GM19372 (cell line): ENCODE data around the gene ASB1.
"Not testable (repeated sequence)": the region's sequence is repeated elsewhere in the genome, so short reads cannot be mapped to it uniquely, and the experiment has no call there.

Experiments used
- ATAC-seq: cut with Tn5 transposase; IDR thresholded peaks from one replicate; pipeline ENCODE4 v1.9.1; 2021; ENCODE audit warnings: mild to moderate bottlenecking, low read depth, moderate library complexity; ENCODE audit not compliant: unreplicated experiment

ASB1 gene

DNA sequence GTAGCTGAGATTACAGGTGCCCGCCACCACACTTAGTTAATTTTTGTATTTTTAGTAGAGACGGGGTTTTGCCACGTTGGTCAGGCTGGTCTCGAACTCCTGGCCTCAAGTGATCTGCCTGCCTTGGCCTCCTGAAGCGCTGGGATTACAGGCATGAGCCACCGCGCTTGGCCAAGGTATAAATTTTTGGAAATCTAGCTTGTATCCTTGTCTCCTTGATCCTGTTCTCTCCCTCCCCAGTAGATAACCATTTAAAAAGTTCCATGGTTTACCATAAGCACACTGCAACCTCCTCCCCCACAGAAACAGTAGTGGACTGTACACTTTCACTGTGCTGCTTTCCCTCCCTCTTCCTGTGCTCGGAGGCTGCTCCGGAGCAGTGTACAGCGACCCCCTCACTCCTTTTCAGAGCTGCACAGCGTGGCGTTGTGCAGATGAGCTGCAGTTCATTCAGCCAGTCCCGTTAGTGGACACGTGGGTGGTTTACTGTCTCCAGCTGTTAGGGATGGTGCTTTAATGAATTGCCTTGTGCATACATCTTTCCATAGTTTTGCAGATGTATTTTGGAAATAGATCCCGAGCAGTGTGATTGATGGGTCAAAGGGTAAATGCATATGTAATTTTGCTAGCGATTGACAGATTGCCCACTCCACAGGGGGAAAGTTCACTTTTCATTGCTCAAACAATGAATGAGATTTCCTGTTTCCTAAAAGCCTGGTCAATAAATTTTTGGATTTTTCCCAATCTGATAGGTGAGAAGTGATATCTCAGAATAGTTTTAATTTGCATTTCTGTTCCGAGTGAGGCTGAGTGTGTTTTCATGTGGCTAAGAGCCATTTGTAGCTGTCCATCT is 14.8 kb downstream of the ASB1 start:
- ATAC-seq: no peak

DNA sequence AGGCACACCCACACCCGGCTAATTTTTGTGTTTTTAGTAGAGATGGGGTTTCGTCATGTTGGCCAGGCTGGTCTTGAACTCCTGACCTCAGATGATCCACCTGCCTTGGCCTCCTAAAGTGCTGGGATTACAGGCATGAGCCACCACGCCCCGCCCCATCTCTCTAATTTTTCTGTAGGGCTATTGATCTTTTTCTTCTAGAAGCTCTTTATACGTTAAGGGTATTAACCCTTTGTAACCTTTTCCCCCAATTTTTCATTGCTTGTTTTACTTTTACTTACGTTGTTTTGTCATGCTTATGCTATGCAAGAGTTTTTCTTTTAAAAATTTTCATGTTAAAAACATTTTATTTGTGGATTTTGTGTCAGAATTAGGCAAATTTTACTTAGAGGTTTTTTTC is 15.5 kb downstream of the ASB1 start:
- ATAC-seq: not testable (repeated sequence)

DNA sequence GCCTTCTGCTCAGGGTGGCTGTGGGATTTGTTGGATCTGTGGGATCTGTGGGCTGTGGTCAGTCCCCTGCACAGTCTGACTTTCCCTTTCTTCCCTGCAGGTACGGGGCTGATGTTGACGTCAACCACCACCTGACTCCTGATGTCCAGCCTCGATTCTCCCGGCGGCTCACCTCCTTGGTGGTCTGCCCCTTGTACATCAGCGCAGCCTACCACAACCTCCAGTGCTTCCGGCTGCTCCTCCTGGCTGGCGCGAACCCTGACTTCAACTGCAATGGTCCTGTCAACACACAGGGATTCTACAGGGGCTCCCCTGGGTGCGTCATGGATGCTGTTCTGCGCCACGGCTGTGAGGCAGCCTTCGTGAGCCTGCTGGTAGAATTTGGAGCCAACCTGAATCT is 17.5 kb downstream of the ASB1 start:
- no peak for ATAC-seq

DNA sequence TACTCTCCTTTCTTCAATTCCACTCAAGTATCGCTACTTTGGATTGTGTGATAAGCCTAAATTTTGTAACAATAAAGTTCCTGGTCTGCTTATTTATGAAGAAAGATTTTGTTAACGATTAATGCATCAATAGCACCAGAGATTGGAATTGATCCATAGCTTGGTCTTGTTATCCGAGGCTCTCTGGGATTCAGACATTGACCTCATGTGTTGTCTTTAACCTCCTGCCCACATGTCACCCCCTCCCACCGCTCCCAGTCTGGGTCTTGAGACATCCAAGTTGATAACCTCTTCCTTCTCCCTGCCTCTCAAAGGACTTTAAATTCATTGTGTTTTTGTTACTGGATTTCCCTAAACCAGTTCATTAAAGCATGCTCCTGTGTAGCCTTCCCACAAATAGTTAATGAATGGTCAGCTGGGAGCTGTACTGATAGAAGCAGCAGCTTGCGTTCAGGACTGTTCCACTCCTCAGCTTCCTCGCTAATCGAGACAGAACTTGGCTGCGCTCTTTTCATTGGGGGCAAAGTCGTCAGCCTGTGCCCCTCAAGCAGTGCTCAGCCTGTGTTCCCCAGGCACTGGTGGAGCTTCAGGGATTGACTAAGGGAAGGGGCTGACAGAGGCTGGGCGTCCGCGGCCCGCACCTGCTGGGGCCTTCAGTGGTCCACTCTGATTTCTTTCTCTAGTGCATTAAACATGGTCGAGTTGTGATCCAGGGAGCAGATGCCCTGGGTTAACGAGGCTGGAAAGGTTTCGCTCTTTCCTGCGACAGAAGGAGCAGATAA is 18.9 kb downstream of the ASB1 start:
- ATAC-seq: no peak

DNA sequence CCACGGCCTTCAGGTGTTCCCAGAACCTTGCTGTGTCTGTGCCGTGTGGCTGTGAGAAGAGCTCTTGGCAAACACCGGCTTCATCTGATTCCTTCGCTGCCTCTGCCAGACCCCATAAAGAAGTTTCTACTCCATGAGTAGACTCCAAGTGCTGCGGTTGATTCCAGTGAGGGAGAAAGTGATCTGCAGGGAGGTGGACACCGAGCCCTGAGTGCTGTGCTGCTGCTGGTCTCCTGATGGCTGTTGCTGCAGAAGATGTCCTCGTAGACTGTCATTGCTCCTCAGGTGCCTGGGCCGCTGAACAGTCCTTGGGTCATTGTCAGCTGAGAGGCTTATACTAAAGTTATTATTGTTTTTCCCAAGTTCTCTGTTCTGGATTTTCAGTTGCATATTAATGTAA is 19.6 kb downstream of the ASB1 start:
- no peak for ATAC-seq

DNA sequence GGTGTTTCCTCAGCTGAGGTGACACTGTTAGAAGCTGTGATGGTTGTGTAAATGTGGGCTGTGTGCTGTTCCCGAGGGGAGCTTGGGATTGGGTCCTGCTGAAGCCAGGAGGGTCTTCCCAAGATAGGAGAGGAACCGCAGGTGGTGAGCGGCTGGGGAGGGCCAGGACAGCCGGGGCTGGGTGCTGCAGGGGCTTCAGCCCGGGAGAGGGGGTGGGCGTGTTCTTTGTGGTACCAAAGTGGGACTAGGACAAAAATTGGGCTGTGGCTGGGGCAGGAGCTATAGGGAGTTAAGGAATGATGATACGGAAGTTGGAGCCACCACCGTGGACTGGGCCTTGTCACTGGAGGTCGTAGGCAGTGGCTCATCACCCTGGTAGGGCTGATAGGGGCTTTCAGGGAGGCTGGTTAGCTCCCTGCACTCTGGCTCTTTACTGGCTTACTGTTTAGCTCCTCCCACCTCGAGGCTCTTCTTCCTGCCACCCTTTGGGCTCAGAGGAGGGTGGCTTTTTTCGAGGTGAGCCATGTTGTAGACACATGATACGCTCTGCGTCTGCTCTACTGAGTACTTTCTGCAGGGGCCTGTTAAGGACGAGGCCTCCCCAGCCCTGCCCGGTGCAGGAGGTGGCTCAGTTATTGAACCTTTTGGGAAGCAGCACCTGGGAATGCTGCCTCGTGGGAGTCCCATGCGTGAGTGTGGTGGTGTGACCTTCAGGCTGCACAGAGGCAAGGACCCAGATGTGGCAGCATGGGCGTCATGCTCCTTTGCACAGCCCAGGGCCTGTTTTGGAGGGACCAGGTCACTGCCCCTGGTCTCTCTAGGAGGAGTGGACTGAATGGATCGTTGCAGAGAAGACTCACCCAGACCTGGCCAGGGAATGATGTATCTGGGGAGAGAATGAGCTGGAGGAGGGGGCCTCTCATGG is 21.6 kb downstream of the ASB1 start:
- no peak for ATAC-seq

DNA sequence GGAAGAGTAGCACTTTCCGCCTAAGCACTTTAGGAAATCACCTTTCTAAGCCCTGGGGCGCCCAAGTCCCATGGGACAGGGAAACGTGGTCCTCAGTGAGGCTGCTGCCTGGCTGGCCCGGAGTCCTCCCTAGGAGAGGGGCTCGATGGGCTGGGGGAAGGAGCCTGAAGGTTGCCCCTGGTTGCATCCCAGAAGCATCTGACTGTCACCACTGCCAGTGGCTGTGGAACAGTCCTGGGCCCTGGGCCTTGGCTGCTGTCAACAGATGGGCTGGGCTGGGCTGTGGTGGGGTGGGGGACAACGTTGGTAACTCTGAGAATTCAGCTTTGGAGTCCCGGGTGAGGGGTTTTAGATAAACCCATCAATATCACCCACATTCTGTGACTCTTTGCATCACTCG is 22.5 kb downstream of the ASB1 start:
- no peak for ATAC-seq

DNA sequence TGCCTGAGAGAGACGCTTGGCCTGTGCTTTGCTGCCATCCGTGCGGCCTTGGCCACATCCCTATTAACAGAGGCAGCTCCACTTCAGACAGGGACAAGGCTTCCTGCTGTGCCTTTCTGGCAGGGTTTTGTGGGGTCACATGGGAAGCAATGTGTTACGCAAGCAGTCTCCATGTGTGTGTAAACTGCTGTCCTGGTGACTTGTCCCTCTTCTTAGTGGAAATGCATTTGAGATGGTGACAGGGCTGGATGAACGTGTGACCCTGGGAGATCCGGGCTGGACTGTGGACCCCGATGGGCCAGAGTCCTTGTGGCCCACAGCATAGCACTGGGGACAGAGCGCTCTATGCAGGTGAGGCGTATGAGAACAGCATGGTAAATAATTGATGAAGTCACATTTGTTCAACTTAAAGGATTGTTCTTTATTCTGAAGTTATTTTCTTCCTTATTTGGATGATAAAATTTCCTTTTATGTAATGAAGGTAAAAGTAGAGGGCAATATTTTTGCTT is 23.2 kb downstream of the ASB1 start:
- ATAC-seq: no peak

DNA sequence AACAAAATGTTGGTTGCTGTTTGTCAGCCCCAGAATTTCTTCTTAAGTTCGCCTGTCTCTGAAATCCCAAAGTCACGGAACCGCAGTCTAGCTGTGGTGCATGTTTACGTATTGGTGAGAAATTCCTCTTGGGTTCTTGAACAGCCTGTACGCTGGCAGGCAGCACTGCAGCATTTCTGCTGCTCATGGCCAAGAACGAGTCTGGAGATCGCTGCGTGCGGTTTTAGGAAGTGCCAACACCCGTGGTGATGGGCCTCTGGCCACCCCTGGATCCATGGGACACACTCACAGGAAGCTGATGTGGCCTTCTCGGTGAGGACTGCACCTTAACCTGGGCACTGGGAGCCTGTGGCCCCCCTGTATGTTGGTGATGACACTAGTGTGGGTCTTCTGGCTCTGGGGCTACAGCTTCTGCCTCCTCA is 23.7 kb downstream of the ASB1 start:
- no peak for ATAC-seq

DNA sequence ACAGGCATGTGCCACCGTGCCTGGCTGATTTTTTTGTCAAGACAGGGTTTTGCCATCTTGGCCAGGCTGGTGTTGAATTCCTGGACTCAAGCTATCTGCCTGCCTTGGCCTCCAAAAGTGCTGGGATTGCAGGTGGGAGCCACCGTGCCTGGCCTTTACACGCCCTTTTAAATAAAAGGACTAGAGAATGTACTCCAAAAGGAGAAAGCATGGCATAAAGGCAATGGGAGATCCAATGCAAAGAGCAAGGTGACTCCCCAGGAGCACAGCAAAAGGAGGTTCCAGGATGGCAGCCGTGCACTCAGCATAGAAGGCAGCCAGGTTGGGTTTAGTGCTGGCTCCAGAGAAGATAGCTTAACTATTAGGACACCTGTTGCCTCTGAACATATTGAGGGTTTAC is 27.1 kb downstream of the ASB1 start:
- no peak for ATAC-seq

DNA sequence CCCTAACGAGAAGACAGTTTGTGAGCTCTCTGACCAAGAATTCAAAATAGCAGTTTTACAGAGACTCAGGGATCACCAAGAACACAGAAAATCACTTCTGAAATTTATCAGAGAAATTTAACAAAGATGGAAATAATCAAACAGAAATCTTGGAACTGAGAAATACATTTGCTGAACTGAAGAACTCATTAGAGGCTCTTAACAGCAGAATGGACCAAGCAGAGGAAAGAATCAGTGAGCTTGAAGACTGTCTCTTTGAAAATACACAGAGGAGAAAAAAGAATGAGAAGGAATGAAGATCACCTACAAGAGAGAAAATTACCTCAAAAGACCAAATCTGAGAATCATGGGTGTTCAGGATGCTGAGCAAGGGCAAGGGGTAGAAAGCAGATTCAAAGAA is 29.7 kb downstream of the ASB1 start:
- no peak for ATAC-seq

DNA sequence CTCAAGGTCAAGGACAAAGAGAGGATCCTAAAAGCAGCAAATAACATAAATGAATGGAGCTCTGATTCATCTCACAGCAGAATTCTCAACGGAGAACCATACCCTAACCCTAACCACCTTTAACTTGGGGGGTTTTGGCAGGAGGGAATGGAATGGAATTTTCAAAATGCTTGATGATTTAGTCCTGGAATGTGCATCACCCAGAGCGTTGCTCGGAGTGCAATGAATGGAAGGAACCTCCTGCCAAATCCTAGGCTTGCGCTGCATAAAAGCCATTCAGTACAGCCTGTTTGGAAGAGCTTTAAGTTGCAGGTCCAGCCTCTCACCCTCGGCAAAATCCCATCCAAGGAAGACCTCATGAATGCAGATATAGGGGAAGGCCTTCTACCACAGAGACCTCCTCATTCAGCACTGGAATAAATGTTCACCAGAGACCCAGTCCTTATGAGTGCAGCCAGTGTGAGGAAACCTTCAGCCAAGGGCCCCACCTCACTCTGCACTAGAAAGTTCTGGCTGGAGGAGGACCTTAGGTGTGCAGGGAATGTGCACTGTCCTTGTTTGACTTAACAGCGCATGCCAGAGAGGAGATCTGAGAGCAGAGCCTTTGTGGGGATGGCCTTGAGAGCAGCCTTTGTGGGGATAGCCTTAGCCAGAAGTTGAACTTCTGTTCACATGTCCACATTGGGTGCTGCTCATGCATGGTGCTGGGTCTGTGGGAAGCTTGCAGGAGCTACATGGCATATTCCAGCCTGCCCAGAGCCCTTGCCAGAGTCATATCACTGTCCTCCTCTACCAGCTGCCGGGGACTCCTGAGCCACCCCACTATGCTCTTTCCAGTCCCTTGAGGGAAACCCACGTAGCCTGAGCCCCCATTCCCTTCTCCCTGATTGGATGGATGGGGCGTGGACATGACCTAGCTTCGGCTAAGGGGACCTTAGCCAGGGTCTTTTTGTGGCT is 30.5 kb downstream of the ASB1 start:
- no peak for ATAC-seq

DNA sequence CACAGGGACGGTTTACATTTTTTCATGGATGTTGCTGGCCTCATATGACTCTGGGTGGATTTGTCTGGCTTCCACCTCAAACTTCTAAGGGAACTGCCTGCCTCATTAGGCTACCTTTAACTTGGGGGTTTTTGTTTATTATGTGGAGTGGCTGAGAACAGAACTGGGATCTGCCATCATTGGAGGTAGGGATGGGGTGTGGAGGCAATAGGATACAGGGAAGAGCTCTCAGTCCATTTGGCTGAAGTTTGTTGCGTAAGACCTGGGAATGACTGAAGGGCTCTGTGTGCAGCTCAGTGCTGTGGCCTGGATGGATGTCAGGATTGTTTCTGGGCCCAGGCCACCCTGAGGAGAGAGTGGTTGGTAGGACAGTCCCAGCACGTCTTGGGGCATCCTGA is 31.2 kb downstream of the ASB1 start:
- no peak for ATAC-seq

DNA sequence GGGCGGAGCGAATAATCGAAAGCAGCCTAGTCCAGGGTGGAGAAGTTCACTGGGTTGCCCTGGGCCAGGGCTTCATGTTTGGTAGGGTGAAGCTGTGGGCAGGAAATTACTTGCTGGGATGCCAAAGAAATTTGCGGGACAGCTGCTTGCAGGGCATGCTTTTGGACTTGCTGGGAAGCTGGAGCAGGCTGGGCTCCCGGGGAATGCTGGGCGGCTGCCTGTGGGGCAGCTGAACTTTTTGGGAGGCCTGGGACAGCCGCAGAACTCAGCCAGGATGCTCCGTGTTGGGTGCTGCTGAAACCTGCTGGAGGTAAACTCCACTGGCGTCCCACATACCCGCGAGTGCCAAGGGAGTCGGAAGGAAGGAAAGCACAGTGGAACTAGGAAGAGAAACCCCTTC is 31.9 kb downstream of the ASB1 start:
- no peak for ATAC-seq

DNA sequence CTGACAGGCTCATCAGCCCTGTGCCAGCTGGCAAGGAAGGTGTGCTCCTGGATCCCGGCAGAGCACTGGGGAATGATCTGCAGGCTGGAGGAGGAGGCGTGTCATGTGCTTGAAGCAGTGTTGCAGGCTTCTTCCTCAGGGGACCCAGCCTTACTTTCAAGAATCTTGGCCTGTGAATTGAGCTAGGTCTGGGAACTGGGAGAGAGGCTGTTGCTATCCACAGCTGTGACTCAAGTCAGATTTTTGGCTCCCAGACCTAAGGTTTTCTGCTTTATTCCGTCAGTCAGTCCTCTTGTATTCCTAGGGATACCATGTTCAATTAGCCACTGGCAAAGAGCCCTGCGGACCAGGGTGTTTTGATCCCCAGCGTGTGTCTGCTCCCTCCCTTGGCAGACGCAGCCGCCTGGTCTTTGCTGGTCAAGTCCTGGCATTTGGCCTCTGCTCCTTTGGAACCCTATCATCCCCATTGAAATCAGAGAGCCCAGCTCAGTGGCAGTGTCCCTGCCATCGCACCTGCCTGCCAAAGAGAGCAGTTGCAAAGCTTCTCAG is 32.4 kb downstream of the ASB1 start:
- ATAC-seq: no peak

DNA sequence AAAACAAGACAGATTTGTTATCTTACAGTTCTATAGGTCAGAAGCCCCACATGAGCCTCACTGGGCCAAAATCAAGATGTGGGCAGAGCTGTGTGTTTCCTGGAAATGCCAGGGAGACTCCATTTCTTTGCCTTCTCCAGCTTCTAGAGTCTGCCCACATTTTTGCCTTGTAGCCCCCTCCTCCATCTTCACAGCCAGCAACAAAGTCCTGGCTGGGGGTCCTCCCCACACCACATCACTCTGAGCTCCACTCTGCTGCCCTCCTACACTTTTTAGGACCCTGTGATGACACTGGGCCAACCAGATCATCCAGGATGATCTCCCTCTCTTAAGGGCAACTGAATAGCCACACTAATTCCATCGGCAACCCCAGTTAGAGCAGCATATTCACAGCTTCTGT is 34.3 kb downstream of the ASB1 start:
- ATAC-seq: no peak

DNA sequence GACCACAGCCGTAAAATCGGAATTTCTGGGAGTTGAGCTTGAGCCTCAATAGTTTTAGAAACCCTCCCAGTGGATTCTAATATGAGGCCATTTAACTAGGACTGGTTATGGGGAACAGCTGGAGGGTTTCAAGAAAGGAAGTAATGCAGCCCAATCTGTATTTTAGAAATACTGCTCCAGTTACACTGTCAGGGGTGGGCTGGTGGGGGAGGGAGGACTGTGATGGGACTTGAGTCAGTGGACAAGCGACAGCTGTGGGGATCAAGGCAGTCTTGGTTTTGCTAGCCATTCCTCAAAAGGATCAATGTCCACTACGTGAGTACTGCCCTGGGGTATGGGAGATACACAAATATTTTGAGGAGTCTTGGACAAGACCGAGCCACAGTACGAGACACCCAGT is 34.8 kb downstream of the ASB1 start:
- ATAC-seq: no peak

DNA sequence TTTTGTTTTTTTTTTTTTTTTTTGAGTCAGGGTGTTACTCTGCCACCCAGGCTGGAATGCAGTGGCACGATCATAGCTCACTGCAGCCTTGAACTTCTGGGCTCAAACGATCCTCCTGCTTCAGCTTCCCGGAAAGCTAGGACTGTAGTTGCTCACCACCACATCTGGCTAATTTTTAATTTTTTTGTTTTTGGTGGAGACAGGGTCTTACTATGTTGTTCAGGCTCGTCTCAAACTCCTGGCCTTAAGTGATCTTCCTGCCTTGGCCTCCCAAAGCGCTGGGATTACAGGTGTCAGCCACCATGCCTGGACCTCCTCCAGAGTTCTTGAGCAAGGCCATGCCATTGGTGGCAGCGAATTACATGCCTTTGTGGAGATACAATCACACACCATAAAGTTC is 35.2 kb downstream of the ASB1 start:
- no peak for ATAC-seq

DNA sequence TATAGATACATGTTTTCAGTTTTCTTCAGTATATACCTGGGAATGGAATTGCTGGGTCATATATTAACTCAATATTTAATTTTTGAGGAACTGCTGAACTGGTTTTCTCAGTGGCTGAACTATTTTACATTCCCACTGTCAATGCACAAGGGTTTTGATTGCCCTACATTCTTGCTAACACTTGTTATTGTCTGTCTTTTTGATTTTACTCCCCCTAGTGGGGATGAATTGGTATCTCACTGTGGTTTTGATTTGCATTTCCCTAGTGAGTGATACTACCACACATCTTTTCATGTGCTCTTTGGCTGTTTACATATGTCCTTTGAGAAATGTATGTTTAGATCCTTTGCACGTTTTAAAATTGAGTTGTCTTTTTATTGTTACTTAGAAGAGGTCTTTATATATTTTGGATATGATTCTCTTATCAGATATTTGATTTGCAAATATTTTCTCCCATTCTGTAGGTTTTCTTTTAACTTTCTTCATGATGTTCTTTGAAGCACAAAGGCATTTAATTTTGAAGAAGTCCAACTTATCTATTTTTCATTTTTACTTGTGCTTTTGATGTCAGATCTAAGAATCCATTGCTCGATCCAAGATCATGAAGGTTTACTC is 36.2 kb downstream of the ASB1 start:
- no peak for ATAC-seq
